ENCODE data around the gene BBS1.

The BBS1 gene

DNA sequence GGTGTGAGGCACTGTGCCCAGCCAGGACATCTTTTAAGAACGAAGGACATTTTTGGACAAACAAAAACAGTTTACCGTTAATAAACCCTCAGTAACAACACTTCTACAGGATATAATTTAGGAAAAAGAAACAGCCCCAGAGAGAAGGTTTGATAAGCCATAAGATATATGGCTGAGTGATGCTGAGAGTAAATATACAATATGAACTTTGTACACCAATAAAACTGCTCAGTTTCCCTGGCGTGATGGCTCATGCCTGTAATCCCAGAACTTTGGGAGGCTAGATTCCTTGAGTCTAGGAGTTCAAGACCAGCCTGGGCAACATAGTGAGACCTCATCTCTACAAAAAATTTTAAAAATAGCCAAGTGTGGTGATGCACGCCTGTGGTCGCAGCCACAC, 11.9 kb upstream of the BBS1 start:
- H3K4me3 ChIP-seq (ENCODE audit: low read depth, low read length), result no peak overlapping the region
- TF ChIP-seq CTCF (IDR thresholded peaks at IDR 0.05; ENCODE audit: borderline replicate concordance, insufficient read depth, low read depth, low read length), result no peak

DNA sequence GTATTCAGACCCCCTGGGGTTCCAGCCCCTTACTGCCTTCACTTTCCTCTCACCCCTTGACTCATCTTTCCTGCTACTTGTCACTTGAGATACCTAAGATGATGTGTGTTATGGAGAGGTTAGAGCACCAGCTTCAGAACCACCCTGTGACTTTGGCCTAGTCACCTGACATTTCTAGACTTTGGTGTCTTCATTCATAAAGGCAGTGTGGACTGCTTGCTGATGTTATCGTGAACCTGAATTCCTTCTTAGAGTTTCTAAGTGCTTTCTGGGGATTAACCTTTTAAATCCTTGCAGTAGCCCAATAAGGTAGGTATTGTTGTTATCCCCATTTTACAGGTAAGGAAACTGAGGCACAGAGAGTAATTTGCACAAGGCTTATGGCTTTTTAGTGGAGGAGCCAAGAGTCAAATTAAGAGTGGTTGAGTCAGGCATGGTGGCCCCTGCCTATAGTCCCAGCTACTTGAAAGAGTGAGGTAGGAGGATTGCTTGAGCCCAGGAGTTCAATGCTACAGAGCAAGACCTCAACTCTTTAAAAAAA, 5.1 kb upstream of the BBS1 start:
- no peak for TF ChIP-seq CTCF (IDR thresholded peaks at IDR 0.05; ENCODE audit: borderline replicate concordance, insufficient read depth, low read depth, low read length)
- no peak overlapping the region for H3K4me3 ChIP-seq (ENCODE audit: low read depth, low read length)

- no peak overlapping the region for H3K4me3 ChIP-seq (ENCODE audit: low read depth, low read length)
- TF ChIP-seq CTCF (IDR thresholded peaks at IDR 0.05; ENCODE audit: borderline replicate concordance, insufficient read depth, low read depth, low read length), result no peak
Observed at GRCh38 chr11:66509131-66509561, 1.3 kb upstream of the BBS1 start.

DNA sequence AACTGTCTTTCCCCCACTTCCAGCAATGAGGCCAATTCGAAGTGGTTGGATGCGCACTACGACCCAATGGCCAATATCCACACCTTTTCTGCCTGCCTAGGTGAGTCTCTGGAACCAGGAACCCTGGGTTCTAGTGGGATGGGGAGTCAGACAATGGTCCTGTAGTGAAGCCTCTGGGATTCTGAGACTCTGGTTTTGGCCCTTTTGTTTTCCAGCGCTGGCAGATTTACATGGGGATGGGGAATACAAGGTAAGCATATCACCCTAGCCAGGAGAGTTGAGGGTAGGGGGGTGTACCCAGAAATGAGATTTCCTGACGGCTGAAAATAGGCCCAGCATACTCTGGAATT, 530 bp downstream of the BBS1 start:
- no peak for TF ChIP-seq CTCF (IDR thresholded peaks at IDR 0.05; ENCODE audit: borderline replicate concordance, insufficient read depth, low read depth, low read length)
- peak overlapping the region; percentile 67 for H3K4me3 ChIP-seq (ENCODE audit: low read depth, low read length)

GRCh38 chr11:66523611-66524010, 13.2 kb downstream of the BBS1 start:
- H3K4me3 ChIP-seq (ENCODE audit: low read depth, low read length), result no peak overlapping the region
- no peak for TF ChIP-seq CTCF (IDR thresholded peaks at IDR 0.05; ENCODE audit: borderline replicate concordance, insufficient read depth, low read depth, low read length)

- no peak for TF ChIP-seq CTCF (IDR thresholded peaks at IDR 0.05; ENCODE audit: borderline replicate concordance, insufficient read depth, low read depth, low read length)
- H3K4me3 ChIP-seq (ENCODE audit: low read depth, low read length), result no peak overlapping the region
Observed at GRCh38 chr11:66524304-66525040, 14.0 kb downstream of the BBS1 start.

GRCh38 chr11:66529069-66529468, 18.6 kb downstream of the BBS1 start:
- no peak overlapping the region for H3K4me3 ChIP-seq (ENCODE audit: low read depth, low read length)
- TF ChIP-seq CTCF (IDR thresholded peaks at IDR 0.05; ENCODE audit: borderline replicate concordance, insufficient read depth, low read depth, low read length), result no peak

All from GM12875 (cell line).